ENCODE data around the gene GLI2.

- TF ChIP-seq, protein P1, sequence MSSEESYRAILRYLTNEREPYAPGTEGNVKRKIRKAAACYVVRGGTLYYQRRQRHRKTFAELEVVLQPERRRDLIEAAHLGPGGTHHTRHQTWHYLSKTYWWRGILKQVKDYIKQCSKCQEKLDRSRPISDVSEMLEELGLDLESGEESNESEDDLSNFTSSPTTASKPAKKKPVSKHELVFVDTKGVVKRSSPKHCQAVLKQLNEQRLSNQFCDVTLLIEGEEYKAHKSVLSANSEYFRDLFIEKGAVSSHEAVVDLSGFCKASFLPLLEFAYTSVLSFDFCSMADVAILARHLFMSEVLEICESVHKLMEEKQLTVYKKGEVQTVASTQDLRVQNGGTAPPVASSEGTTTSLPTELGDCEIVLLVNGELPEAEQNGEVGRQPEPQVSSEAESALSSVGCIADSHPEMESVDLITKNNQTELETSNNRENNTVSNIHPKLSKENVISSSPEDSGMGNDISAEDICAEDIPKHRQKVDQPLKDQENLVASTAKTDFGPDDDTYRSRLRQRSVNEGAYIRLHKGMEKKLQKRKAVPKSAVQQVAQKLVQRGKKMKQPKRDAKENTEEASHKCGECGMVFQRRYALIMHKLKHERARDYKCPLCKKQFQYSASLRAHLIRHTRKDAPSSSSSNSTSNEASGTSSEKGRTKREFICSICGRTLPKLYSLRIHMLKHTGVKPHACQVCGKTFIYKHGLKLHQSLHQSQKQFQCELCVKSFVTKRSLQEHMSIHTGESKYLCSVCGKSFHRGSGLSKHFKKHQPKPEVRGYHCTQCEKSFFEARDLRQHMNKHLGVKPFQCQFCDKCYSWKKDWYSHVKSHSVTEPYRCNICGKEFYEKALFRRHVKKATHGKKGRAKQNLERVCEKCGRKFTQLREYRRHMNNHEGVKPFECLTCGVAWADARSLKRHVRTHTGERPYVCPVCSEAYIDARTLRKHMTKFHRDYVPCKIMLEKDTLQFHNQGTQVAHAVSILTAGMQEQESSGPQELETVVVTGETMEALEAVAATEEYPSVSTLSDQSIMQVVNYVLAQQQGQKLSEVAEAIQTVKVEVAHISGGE (tag by site-specific recombination; conservative IDR thresholded peaks at IDR 0.05; ENCODE audit: low read depth) = no peak
- TF ChIP-seq ZNF830 (tag by site-specific recombination; IDR thresholded peaks at IDR 0.05; ENCODE audit: low read depth) (no peak), ZNF549 (tag by site-specific recombination; IDR thresholded peaks at IDR 0.05) (no peak), ZNF350 (tag by site-specific recombination; IDR thresholded peaks at IDR 0.05) (no peak), ZNF121 (tag by site-specific recombination; IDR thresholded peaks at IDR 0.05) (no peak), ZNF785 (tag by site-specific recombination; IDR thresholded peaks at IDR 0.05) (no peak), PBX3 (CRISPR knock-in tag; IDR thresholded peaks at IDR 0.05) (no peak), ZNF623 (tag by site-specific recombination; IDR thresholded peaks at IDR 0.05) (no peak)
- TF ChIP-seq, protein P2, sequence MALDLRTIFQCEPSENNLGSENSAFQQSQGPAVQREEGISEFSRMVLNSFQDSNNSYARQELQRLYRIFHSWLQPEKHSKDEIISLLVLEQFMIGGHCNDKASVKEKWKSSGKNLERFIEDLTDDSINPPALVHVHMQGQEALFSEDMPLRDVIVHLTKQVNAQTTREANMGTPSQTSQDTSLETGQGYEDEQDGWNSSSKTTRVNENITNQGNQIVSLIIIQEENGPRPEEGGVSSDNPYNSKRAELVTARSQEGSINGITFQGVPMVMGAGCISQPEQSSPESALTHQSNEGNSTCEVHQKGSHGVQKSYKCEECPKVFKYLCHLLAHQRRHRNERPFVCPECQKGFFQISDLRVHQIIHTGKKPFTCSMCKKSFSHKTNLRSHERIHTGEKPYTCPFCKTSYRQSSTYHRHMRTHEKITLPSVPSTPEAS (tag by site-specific recombination; IDR thresholded peaks at IDR 0.05) = no peak
- TF ChIP-seq, protein P3, sequence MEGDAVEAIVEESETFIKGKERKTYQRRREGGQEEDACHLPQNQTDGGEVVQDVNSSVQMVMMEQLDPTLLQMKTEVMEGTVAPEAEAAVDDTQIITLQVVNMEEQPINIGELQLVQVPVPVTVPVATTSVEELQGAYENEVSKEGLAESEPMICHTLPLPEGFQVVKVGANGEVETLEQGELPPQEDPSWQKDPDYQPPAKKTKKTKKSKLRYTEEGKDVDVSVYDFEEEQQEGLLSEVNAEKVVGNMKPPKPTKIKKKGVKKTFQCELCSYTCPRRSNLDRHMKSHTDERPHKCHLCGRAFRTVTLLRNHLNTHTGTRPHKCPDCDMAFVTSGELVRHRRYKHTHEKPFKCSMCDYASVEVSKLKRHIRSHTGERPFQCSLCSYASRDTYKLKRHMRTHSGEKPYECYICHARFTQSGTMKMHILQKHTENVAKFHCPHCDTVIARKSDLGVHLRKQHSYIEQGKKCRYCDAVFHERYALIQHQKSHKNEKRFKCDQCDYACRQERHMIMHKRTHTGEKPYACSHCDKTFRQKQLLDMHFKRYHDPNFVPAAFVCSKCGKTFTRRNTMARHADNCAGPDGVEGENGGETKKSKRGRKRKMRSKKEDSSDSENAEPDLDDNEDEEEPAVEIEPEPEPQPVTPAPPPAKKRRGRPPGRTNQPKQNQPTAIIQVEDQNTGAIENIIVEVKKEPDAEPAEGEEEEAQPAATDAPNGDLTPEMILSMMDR (tag by site-specific recombination; IDR thresholded peaks at IDR 0.05) = no peak
Measured at GRCh38 chr2:120772261-120772660, 36.6 kb downstream of the GLI2 start.
